Occipital lobe (tissue), 2 donors: Measurements from ENCODE around the gene MAP2K3. TPM values are rescaled to one million over a fixed set of nuclear protein-coding genes. Genes with fewer than 3 reads are reported as not detected.
"Not testable (repeated sequence)": the region's sequence is repeated elsewhere in the genome, so short reads cannot be mapped to it uniquely, and the experiment has no call there.

ENCODE experiments used
- DNase-seq: peaks from one replicate; lab custom pipeline; 2025; lab: John Stamatoyannopoulos, UW
- total RNA-seq: library from RNA; depleted of rRNA; stranded (reverse); fragments of >200 nt; gene quantifications from one replicate; pipeline ENCODE4 v1.2.3, GENCODE V29; 2014

The MAP2K3 gene
- total RNA-seq, 1 donor from 2014 or later = 1.7 TPM

DNA sequence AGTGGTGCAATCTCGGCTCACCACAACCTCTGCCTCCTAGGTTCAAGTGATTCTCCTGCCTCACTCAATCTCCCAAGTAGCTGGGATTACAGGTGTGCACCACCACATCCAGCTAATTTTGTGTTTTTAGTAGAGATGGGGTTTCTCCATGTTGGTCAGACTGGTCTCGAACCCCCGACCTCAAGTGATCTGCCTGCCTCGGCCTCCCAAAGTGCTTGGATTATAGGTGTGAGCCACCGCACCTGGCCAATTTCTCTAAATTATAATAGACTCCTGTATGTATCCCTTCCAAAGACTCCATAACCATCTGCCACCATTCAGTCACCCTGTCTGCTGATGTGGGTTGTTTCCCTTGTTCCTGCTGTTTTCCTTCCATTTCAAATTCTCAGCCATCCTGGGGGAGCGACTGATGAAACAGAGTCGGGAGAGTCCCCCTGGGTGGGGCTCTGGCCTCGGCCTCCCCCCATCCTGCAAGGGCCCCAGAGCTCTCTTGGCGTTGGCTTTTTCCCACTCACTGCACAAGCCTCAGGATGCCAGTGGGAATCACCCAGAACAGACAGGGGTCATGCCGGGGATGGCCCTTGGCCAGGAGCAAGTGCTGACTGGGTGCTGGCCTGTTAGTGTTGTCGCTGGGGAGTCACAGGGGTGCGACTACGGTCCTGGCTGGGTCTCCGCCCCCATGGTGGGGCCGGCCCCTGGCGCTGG lies 25.7 kb downstream of the MAP2K3 start:
- not testable (repeated sequence) for DNase-seq

DNA sequence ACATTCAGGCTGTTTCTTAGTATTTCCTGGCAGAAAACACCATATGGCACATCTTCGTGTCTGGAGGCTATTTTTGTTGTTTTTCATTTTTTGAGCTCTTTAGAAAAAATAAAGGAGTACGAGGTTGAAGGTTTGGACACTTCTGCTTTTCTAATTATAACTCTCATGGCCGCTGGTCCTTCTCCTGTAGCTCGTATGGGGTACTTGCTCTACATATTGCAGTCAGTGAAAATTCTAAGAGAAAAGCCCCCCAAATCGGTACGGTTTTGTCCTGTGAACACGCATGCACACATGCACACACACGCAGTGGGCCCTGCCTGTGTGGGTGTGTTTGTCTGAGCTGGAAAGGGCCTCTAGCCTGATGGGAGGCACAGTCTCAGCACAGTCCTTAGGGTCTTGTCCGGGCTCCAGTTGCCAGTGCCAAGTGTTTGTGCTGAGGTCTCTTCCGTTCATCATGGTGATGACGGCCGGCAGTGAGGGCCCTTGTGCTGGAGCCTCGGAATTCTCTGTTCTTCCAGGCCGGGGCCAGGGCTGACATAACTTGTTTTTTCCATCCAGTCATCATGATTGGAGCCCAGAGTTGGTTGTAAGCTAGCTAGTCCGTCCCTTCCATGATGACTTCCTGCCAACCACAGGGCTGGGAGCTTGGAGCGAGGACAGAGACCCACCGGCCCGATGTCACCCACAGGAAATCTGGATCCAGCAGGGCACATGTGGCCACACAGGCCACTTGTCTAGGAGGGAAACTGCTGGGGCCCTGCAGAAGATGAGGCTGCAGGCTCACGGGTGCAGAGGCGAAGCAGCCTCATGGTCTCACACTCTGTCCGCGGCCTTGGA lies 26.5 kb downstream of the MAP2K3 start:
- not testable (repeated sequence) for DNase-seq

DNA sequence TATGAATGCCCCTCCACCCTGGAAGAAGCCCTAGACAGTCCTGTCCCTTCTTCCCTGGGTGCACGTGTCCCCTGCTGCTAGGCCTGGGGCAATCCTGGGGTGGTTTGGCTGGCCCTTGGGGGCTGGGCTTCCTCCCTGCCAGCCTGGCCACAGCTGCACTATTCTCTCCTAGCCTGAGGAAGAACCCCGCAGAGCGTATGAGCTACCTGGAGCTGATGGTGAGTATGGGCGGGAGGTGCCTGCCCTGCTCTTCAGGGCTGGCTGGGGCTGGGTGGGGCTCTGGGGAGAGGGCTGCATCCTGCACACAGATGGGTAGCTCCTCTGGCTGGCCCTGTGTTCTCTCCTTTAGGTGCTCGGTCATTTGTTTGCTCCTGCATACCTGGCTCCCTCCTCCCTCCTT lies 28.8 kb downstream of the MAP2K3 start:
- DNase-seq = no peak

DNA sequence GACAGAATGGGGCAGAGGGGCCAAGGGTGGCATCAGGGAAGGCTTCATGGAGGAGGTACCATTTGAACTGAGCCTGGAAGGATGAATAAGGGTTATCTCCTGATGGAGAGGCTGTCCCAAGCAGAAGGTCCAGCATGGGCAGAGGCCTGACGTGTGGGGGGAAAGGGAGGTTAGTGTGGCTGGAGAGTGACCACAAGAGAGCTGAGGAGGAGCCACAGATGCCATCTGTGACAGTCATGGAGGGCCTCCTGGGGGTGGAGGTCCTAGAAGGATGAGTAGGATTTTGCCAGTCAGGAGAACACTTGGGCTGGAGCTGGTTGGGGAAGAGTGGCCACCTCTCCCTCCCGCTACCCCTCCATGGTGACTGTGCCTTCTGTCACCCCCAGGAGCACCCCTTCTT lies 29.2 kb downstream of the MAP2K3 start:
- DNase-seq = not testable (repeated sequence)

DNA sequence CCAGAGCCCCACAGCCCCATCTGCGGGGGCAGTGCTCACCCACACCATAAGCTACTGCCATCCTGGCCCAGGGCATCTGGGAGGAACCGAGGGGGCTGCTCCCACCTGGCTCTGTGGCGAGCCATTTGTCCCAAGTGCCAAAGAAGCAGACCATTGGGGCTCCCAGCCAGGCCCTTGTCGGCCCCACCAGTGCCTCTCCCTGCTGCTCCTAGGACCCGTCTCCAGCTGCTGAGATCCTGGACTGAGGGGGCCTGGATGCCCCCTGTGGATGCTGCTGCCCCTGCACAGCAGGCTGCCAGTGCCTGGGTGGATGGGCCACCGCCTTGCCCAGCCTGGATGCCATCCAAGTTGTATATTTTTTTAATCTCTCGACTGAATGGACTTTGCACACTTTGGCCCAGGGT lies 29.8 kb downstream of the MAP2K3 start:
- not testable (repeated sequence) for DNase-seq

DNA sequence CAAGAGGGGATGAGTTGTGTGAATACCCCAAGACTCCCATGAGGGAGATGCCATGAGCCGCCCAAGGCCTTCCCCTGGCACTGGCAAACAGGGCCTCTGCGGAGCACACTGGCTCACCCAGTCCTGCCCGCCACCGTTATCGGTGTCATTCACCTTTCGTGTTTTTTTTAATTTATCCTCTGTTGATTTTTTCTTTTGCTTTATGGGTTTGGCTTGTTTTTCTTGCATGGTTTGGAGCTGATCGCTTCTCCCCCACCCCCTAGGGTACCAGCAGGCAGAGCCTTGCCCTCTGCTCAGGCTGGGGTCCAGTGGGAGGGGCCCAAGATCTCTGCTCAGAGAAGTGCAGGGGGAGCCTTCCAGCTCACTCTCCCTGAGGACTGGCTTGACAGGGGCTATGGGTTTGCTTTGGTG lies 30.2 kb downstream of the MAP2K3 start:
- DNase-seq = not testable (repeated sequence)

DNA sequence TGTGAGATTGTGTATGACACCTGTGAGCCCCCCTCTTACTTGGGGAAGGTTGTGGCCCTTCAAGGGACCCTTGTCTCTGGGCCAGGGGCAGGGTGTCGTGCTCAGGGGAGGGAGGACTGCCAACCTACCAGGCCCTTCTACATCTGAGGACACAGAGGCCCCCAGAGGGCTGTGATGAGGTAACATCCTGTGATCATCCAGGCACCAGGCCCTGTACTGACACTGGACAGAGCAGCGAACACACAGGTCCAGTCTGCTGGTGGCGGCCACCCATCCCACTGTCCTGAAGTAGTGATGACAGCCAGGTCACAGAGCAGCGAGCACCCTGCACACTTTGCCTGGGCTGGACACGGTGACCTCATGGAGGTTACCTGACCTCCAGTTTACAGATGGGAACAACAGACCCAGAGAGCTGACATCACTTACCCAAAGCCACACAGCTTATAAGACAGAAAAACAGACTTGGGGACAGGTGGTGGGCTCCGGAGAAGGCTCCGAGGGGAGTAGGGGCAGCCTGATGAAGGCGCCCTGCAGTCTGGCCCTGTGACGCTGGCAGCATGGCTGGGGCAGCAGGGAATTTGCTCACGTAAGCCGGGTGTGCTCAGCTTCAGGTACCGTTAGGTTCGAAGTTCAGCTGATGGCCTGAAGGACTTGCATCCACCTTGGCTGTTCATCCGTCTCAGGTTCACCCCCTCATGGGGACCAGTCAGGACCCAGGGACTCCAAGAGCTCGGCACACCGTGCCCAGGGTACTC lies 30.9 kb downstream of the MAP2K3 start:
- DNase-seq = not testable (repeated sequence)

DNA sequence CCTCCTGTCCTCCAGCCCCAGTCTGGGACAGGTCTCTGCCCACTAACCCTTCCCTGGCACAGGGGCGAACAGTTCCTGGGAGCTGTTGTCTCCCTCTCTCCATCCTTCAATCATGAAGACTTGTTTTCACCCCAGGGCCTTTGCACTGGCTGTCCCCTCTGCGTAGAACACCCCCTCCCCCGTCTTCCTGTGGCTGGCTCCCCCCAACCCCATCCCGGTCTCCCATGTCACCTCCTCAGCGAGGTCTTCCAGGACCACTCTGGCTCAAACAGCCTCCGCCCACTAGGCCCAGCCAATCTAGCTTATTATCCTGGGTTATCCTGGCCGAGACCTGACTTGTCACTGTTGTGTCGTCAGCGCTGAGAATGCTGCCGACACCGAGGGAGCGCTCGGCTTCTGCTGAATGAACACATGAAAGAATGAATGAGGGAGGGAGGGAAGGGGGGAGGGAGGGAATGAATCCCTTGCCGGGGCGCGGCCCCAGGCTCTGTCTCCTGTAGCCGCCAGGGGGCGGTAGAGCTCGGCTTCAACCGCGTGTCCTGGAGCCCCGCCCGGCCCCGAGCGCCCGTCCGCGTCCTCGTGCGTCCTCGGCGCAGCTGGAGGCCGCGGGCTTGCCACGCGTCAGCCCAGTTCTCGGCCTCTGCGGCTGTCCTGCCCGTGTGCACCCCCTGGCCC lies 31.8 kb downstream of the MAP2K3 start:
- DNase-seq = not testable (repeated sequence)

DNA sequence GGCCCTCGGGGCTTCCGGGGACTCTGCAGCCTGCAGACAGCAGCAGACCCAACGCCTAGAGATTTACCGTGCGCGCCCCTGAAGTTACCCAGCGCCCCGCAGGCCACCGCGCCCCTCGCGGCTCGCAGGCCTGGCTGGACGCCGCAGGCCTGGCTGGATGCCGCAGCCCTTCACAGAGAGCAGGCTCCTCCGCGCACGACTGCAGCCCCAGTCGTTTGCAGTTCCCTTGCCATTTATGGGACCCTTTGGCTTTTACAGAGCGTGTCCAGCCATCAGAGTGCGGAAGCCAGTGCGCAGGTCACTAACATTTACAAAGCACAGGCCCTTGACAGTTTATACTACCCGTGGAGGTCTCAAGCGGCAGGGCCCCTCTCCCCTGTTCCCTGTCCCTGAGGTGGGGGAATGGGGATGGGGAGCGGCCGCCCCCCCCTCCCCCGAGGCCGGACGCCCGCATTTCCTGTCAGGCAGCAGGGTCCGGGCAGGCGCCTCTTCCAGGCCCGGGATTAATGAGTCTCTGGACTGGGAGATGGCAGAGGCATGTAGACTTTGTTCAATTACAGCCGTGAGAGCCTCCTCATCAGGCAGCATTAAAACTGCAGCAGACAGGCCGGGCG lies 32.5 kb downstream of the MAP2K3 start:
- not testable (repeated sequence) for DNase-seq

DNA sequence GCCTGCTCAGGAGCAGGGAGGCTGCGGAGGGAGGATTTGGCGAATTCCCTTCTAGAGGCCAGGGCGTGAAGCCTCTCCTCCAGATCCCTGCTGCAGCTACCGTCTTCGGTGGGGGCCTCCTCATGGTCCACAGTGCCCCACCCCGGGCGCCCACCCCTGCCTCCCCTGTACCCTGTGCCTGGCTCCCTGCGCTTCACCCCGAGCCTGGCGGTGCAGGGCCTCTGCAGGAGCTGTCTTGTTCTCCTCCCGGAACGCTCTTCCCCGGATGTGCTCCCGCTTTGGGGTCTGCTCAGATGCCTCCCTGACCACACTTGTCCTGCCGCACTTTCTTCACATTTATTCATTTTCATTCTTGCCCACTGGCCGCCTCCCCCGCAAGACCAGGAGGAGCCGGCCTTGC lies 33.3 kb downstream of the MAP2K3 start:
- not testable (repeated sequence) for DNase-seq

DNA sequence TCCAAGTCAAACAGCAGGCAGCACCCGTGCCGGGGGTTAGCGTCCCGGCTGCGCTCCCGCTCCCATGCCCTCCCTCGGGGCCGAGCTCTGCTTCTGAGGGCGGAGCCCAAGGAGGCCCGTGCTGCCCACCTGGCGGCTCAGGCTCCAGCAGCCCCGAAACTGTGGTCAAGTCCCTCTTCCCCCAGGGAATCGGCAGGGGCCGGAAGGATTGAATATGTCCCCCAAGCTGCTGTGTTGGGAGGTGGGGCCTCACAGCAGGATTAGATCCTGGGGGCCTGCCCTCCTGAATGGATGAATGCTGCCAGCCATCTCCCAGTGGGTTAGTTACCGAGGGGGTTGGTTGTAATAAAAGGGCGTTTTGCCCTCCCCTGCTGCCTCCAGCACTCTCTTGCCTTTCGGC lies 33.9 kb downstream of the MAP2K3 start:
- DNase-seq = no peak

DNA sequence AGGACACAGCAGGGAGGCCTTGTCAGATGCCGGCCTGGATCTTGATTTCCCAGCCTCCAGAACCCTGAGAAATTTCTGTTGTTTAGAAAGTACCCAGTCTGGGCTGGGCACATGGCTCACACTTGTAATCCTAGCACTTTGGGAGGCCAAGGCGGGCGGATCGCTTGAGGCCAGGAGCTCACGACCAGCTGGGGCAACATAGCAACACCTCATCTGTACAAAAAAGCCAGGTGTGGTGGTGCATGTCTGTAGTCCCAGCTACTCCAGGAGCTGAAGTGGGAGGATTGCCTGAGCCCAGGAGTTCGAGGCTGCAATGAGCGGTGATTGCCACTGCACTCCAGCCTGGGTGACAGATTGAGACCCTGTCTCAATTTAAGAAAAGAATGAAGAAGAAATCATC lies 34.3 kb downstream of the MAP2K3 start:
- DNase-seq = not testable (repeated sequence)

DNA sequence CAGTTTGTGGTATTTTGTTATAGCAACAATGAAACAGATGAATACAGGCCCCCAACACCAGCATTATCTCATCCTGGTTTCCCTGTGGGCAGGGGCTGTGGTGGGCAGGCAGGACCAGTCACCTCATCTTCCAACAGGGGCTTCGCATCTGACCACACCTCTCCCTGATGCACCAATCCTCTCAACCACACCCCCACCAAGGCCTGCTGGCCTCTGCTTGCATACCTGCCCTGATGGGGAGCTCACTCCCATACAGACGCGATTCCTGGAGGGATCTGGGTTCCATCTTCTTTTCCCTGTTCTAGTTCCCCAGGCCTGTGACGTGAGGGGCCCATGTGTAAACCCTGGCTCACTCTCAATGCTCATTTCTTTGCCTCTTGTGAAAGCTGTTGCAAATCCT lies 34.7 kb downstream of the MAP2K3 start:
- DNase-seq = not testable (repeated sequence)

DNA sequence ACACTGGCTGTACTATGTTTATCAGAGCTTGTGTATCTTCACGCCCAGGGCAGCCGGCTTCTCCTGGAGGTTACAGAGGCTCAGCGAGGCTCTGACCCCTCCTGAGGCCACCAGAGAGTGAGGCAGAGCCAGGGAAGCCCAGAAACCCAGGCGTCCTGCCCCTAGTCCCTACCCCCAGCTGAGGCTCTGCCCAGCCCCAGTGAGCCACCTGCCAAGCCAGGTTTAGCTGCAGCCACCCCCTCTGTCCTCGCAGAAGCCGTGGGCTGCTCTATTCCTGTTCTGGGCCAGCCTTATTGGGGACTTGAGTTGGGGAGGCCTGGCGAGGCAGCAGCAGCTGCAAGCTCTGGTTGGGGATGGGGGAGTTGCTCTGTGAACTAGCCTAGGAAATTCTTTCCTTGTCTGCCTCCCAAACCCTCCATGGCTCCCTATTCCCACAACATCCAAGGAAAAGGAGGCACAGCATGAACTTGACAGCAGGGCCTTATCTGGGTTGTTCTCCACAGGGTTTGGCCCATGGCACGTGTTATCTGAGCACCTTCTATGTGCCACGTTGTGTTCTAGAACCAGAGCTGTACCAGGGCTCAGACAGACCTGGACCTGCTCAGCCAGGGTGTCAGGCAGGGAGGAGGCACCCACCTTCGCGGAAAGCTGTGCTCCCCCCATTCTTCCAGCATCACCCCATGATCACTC lies 35.3 kb downstream of the MAP2K3 start:
- not testable (repeated sequence) for DNase-seq

DNA sequence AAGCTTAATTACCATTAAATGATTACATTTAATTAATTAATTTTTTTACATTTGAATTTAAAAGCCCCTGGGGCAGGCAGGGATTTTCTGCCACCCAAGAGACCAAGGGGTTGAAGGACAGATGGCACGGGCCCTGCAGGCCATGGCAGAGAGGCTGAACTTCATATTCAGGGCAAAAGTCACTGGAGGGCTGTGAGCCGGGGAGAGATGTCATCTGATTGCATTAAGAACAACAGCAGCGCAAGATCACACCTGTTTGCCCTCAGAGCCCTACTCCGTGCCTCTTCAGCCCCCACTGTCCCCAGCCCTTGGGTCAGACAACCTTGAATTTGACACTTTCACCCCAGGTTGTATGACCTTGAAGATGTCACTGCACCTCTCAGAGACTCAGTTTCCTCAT lies 35.9 kb downstream of the MAP2K3 start:
- not testable (repeated sequence) for DNase-seq

DNA sequence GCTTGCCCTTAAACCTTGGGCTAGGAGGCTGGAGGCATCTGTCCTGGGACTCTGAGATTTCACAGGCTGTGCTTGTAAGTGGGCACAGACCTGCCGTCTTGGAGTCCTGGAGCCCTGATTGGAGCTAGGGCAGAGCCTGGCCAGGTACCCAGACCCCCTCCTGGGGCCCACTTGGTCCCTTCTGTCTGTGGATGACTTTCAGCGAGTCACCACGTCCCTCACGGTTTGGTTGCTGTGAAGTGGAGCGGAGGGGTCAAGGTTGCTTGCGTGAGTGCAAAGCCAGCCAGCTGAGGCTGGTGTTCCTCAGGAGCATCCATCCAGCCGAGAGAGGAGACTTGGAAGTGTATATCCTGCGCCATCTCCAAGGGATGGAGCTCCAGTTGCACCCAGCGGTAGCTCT lies 36.5 kb downstream of the MAP2K3 start:
- not testable (repeated sequence) for DNase-seq

DNA sequence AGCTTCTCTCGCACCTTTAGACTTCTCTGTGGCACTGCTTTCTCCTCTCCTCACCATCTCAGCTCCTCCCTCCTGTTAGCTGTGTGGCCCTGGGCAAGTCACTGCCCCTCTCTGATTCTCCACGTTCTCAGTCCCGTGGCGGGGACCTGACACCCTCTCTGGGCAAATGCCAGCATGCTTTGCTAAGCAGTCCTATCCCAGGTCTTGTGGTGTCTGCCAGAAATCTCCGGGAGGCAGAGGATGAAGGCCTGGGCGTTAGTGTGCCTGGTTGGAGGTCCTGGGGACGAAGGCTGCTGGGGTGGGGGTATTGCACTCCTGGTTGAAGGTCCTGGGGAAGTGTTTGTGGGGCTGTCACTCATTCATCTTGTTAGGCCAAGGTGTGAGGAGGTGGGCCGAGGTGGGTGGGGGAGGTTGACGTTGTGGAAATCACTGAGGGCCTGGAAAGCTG lies 37.3 kb downstream of the MAP2K3 start:
- not testable (repeated sequence) for DNase-seq

DNA sequence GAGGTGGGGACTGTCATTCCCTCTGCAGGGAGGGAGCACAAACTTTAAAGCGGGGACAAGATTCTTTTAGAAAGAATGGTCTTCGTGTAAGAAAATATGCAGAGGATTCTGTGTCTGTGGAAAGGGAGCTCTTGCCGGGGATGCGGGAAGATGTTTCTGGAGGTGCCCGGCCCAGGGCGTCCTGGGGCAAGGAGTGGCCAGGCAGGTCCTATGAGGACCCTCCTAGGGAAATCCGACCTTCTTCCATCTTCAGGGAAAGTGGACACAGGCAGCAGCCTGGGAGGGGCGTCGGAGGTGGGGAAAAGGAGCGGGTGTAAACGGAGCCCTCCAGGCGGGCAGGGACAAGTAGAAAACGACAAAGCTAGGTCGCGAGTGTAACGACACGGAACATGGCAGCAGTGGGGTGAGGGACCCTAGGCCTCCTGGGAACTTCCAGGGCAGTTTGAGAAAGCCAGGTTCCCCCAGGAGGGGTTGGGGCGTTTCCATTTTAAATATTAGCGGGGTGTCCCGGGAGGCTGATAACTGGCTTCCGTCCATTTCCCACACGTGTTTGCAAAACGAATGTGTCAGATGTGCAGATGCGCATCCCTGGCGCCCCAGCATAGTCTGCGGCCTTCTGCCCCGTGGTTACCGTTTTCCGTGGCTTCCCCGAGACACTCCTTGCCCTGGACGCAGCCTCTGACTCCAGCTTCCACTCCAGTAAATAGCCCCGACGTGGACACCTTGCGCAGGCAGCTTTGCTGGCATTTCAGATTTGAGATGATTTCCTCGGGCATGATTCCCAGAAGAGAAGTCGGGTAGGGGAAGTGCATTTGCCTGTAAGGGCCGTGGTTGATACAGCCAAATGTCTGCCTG lies 39.0 kb downstream of the MAP2K3 start:
- DNase-seq = not testable (repeated sequence)

DNA sequence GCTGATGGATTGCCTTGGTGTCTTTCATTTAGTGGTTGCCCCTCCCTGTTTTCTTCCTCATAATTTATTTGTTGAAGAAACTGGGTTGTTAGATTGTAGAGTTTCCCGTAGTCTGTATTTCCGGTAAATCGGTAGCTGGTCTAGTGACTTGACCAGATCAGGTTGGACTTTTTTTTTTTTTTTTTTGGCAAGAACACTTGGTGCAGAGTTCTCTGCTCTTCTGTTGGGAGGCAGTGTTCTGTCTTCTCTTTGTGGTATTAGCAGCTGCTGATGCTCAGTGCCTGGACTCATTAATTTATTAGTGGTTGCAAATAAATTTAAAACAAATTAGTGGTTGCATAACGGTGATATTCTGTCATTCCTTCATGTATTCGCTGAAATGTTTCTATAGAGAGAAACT lies 40.2 kb downstream of the MAP2K3 start:
- DNase-seq = not testable (repeated sequence)
